H1 (cell line): ENCODE measurements around the gene RNFT1.
"Not testable (repeated sequence)": the region's sequence is repeated elsewhere in the genome, so short reads cannot be mapped to it uniquely, and the experiment has no call there.

Experiments used
- CREB1 ChIP-seq: IDR thresholded peaks from 2 replicates; pipeline ENCODE4 v1.6.1; 2012; ENCODE audit warnings: inconsistent platforms
- EGR1 ChIP-seq: IDR thresholded peaks from 2 replicates; pipeline ENCODE4 v1.6.1; 2011; ENCODE audit warnings: low read depth, low read length, borderline replicate concordance
- POLR2A ChIP-seq, 2 experiments: IDR thresholded peaks; 1 replicate in 1 of 2; 2 replicates in 1 of 2; pipeline ENCODE4 v1.6.1; 2011; ENCODE audit warnings: low read depth in 2 of 2, low read length in 2 of 2, mild to moderate bottlenecking in 2 of 2; ENCODE audit errors: control extremely low read depth in 1 of 2
- TAF1 ChIP-seq: IDR thresholded peaks from 2 replicates; pipeline ENCODE4 v1.6.1; 2011; ENCODE audit warnings: mild to moderate bottlenecking, low read depth, low read length
- TF ChIP-seq, protein P1 (sequence below), 3 experiments: IDR thresholded peaks; 1 replicate in 2 of 3; 2 replicates in 1 of 3; pipeline versions ENCODE4 v1.5.1 to v1.6.1; 2011; ENCODE audit warnings: low read length in 3 of 3, mild to moderate bottlenecking in 3 of 3, inconsistent platforms in 2 of 3, low read depth in 1 of 3, moderate library complexity in 1 of 3; ENCODE audit not compliant: insufficient read depth in 1 of 3; ENCODE audit errors: control extremely low read depth in 1 of 3

DNA sequence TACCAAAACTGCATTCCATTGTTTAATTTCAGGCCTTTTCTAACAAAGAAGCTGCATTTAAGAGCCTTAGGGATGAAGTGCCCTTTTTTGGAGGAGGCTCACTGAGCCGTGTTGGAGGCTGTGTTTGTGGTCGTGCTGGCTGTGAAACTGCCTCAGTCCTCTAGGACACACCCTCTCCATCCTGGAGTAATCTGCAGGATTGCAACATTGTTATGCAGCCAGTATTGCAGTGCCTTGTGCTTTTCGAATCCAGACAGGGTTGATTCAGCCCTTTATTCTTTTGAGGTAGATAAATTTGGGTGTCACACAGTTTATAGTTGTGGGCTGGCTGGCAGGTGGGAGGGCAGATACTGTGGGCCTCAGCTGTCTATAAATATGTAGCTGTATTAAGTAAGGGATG lies 33.8 kb downstream of the RNFT1 start:
- TF ChIP-seq POLR2A (IDR thresholded peaks at IDR 0.05; ENCODE audit: control extremely low read depth in 1 of 2, low read depth in 2 of 2, low read length in 2 of 2); EGR1; CREB1; TAF1: not testable (repeated sequence)
- TF ChIP-seq, protein P1, sequence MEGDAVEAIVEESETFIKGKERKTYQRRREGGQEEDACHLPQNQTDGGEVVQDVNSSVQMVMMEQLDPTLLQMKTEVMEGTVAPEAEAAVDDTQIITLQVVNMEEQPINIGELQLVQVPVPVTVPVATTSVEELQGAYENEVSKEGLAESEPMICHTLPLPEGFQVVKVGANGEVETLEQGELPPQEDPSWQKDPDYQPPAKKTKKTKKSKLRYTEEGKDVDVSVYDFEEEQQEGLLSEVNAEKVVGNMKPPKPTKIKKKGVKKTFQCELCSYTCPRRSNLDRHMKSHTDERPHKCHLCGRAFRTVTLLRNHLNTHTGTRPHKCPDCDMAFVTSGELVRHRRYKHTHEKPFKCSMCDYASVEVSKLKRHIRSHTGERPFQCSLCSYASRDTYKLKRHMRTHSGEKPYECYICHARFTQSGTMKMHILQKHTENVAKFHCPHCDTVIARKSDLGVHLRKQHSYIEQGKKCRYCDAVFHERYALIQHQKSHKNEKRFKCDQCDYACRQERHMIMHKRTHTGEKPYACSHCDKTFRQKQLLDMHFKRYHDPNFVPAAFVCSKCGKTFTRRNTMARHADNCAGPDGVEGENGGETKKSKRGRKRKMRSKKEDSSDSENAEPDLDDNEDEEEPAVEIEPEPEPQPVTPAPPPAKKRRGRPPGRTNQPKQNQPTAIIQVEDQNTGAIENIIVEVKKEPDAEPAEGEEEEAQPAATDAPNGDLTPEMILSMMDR (IDR thresholded peaks at IDR 0.05; ENCODE audit: control extremely low read depth in 1 of 3, insufficient read depth in 1 of 3, low read depth in 1 of 3, low read length in 3 of 3) = not testable (repeated sequence)
